K562 (cell line): Measurements from ENCODE around the gene PDCD1LG2.

Experiments used
- ATF7 ChIP-seq: fragments of 450-650 bp; IDR thresholded peaks from 2 replicates; pipeline ENCODE4 v1.7.1; 2014; ENCODE audit warnings: mild to moderate bottlenecking, moderate library complexity
- CTBP1 ChIP-seq: fragments of 450-650 bp; IDR thresholded peaks from 2 replicates; pipeline ENCODE4 v1.6.1; 2016; ENCODE audit warnings: borderline replicate concordance
- FOS ChIP-seq: IDR thresholded peaks from 3 replicates; pipeline ENCODE4 v1.6.1; 2011; ENCODE audit not compliant: insufficient read length; ENCODE audit errors: extremely low read depth
- IRF2 ChIP-seq: sonication (generic); formaldehyde crosslinking; IDR thresholded peaks from 2 replicates; pipeline ENCODE4 v1.8.1; 2022; ENCODE audit warnings: mild to moderate bottlenecking, missing genetic modification reagents
- MAFK ChIP-seq: IDR thresholded peaks from 2 replicates; pipeline ENCODE4 v1.6.1; 2011; ENCODE audit warnings: low read length, improper control_type of control experiment
- NFRKB ChIP-seq: fragments of 450-650 bp; IDR thresholded peaks from 2 replicates; pipeline ENCODE4 v1.6.1; 2016; ENCODE audit warnings: low read depth
- POLR2A ChIP-seq: fragments of 450-650 bp; conservative IDR thresholded peaks from 2 replicates; pipeline ENCODE4 v1.6.1; 2016
- RAD21 ChIP-seq, 2 experiments: fragments of 250-450 bp in 1 of 2; fragments of 450-650 bp in 1 of 2; sonication (Bioruptor Pico) in 1 of 2; formaldehyde crosslinking in 1 of 2; IDR thresholded peaks in 1 of 2; conservative IDR thresholded peaks in 1 of 2; 2 replicates each; pipeline versions ENCODE4 v1.4.0 to v1.8.0; 2020 to 2022; ENCODE audit warnings: mild to moderate bottlenecking in 2 of 2, moderate library complexity in 1 of 2
- SMAD4 ChIP-seq: fragments of 250-450 bp; sonication (Bioruptor Pico); conservative IDR thresholded peaks from 2 replicates; pipeline ENCODE4 v1.8.0; 2021; ENCODE audit warnings: inconsistent platforms, mild to moderate bottlenecking, moderate library complexity
- ZNF140 ChIP-seq: fragments of 250-450 bp; sonication (Bioruptor Pico); IDR thresholded peaks from 2 replicates; pipeline ENCODE4 v1.8.0; 2021; ENCODE audit warnings: moderate library complexity, mild to moderate bottlenecking, inconsistent platforms
- ZNF707 ChIP-seq: fragments of 250-450 bp; sonication (Bioruptor Pico); conservative IDR thresholded peaks from 2 replicates; pipeline ENCODE4 v1.8.0; 2022; ENCODE audit warnings: inconsistent platforms, mild to moderate bottlenecking, moderate library complexity
- TF ChIP-seq, protein P1 (sequence below): fragments of 250-450 bp; sonication (Bioruptor Pico); IDR thresholded peaks from 2 replicates; pipeline ENCODE4 v1.4.0; 2020

GRCh38 chr9:5536684-5537083 lies 26.4 kb downstream of the PDCD1LG2 start:
- TF ChIP-seq CTBP1 (no peak), RAD21 (CRISPR knock-in tag; conservative IDR thresholded peaks at IDR 0.05 in 1 of 2, IDR thresholded peaks at IDR 0.05 in 1 of 2) (no peak), POLR2A (no peak), ATF7 (no peak), FOS (no peak), MAFK (no peak), ZNF140 (no peak), IRF2 (CRISPR knock-in tag) (no peak), NFRKB (no peak), SMAD4 (CRISPR knock-in tag) (no peak), ZNF707 (no peak)
- TF ChIP-seq, protein P1, sequence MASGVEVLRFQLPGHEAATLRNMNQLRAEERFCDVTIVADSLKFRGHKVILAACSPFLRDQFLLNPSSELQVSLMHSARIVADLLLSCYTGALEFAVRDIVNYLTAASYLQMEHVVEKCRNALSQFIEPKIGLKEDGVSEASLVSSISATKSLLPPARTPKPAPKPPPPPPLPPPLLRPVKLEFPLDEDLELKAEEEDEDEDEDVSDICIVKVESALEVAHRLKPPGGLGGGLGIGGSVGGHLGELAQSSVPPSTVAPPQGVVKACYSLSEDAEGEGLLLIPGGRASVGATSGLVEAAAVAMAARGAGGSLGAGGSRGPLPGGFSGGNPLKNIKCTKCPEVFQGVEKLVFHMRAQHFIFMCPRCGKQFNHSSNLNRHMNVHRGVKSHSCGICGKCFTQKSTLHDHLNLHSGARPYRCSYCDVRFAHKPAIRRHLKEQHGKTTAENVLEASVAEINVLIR (CRISPR knock-in tag), result no peak
